Measurements from ENCODE around the gene TMEM150A.
A peak's percentile ranks its signal among the peaks of the same experiment; 100 is the strongest.
"Not testable (repeated sequence)": the region's sequence is repeated elsewhere in the genome, so short reads cannot be mapped to it uniquely, and the experiment has no call there.

Gene TMEM150A

GRCh38 chr2:85560812-85561279 is 41.7 kb downstream of the TMEM150A start:
- H3K79me2 ChIP-seq (ENCODE audit: insufficient read depth, low read length), result peaks cover 50% of the 10 kb centered on the region
- no peaks in the 10 kb centered on the region for H3K9me3 ChIP-seq (ENCODE audit: insufficient read depth, low read depth, low read length)
- H2AFZ ChIP-seq (ENCODE audit: low read length), result peak overlapping the region; percentile 97; the same call in 1 of the 2 replicates
- H3K4me1 ChIP-seq (ENCODE audit: insufficient read depth, low read length, poor library complexity, severe bottlenecking), result peaks cover 15% of the 10 kb centered on the region
- peak overlapping the region; percentile 97 for H3K9ac ChIP-seq (ENCODE audit: low read depth, low read length, poor library complexity, severe bottlenecking)
- TF ChIP-seq CTCF (conservative IDR thresholded peaks at IDR 0.05; ENCODE audit: low read length) (no peak), EZH2phosphoT487 (IDR thresholded peaks at IDR 0.05; ENCODE audit: borderline replicate concordance) (no peak)
- no peaks in the 10 kb centered on the region for H3K27me3 ChIP-seq (ENCODE audit: insufficient read depth, low read length, poor library complexity, severe bottlenecking)
- no peaks in the 10 kb centered on the region for H3K9me2 ChIP-seq (replicated peaks; ENCODE audit: low read depth, low read length)
- H4K20me1 ChIP-seq (ENCODE audit: insufficient read depth, low read length, poor library complexity, severe bottlenecking), result peaks cover 4% of the 10 kb centered on the region
- H3K4me3 ChIP-seq (ENCODE audit: low read length, poor library complexity, severe bottlenecking), result peak overlapping the region; percentile 98
- no peaks in the 10 kb centered on the region for H3K36me3 ChIP-seq (ENCODE audit: insufficient read depth, low read length)
- H3K4me2 ChIP-seq (ENCODE audit: low read depth, low read length, poor library complexity, severe bottlenecking), result peak overlapping the region; percentile 93
- H3F3A ChIP-seq (ENCODE audit: low read depth), result no peaks in the 10 kb centered on the region

GRCh38 chr2:85560403-85560726 is 42.1 kb downstream of the TMEM150A start:
- not testable (repeated sequence) for H3K27me3 ChIP-seq (ENCODE audit: insufficient read depth, low read length, poor library complexity, severe bottlenecking); H3K9me2 ChIP-seq (replicated peaks; ENCODE audit: low read depth, low read length); H3F3A ChIP-seq (ENCODE audit: low read depth); H2AFZ ChIP-seq (ENCODE audit: low read length); H3K9me3 ChIP-seq (ENCODE audit: insufficient read depth, low read depth, low read length); H4K20me1 ChIP-seq (ENCODE audit: insufficient read depth, low read length, poor library complexity, severe bottlenecking); H3K36me3 ChIP-seq (ENCODE audit: insufficient read depth, low read length)
- H3K4me3 ChIP-seq (ENCODE audit: low read length, poor library complexity, severe bottlenecking), result peak overlapping the region; percentile 98
- H3K4me1 ChIP-seq (ENCODE audit: insufficient read depth, low read length, poor library complexity, severe bottlenecking), result peaks cover 15% of the 10 kb centered on the region
- peak overlapping the region; percentile 93 for H3K4me2 ChIP-seq (ENCODE audit: low read depth, low read length, poor library complexity, severe bottlenecking)
- H3K9ac ChIP-seq (ENCODE audit: low read depth, low read length, poor library complexity, severe bottlenecking), result peak overlapping the region; percentile 97
- H3K79me2 ChIP-seq (ENCODE audit: insufficient read depth, low read length), result peaks cover 50% of the 10 kb centered on the region

- H4K20me1 ChIP-seq (ENCODE audit: insufficient read depth, low read length, poor library complexity, severe bottlenecking), result peaks cover 4% of the 10 kb centered on the region
Observed at GRCh38 chr2:85558160-85558559, 44.3 kb downstream of the TMEM150A start.

GRCh38 chr2:85557130-85557529 is 45.4 kb downstream of the TMEM150A start:
- Histone ChIP-seq H3K4me1 (ENCODE audit: insufficient read depth, low read length, poor library complexity, severe bottlenecking) (peaks cover 13% of the 10 kb centered on the region), H3K27me3 (ENCODE audit: insufficient read depth, low read length, poor library complexity, severe bottlenecking) (no peaks in the 10 kb centered on the region), H3K79me2 (ENCODE audit: insufficient read depth, low read length) (peaks cover 50% of the 10 kb centered on the region), H3K9ac (ENCODE audit: low read depth, low read length, poor library complexity, severe bottlenecking) (no peak overlapping the region), H3K36me3 (ENCODE audit: insufficient read depth, low read length) (peaks cover 30% of the 10 kb centered on the region; the same call in 1 of the 2 replicates), H3K9me3 (ENCODE audit: insufficient read depth, low read depth, low read length) (no peaks in the 10 kb centered on the region), H3K4me3 (ENCODE audit: low read length, poor library complexity, severe bottlenecking) (no peak overlapping the region), H3K9me2 (replicated peaks; ENCODE audit: low read depth, low read length) (no peaks in the 10 kb centered on the region), H2AFZ (ENCODE audit: low read length) (no peak overlapping the region), H3F3A (ENCODE audit: low read depth) (no peaks in the 10 kb centered on the region), H3K4me2 (ENCODE audit: low read depth, low read length, poor library complexity, severe bottlenecking) (no peak overlapping the region), H4K20me1 (ENCODE audit: insufficient read depth, low read length, poor library complexity, severe bottlenecking) (peaks cover 4% of the 10 kb centered on the region)
- TF ChIP-seq EZH2phosphoT487 (IDR thresholded peaks at IDR 0.05; ENCODE audit: borderline replicate concordance), result no peak
- TF ChIP-seq CTCF (conservative IDR thresholded peaks at IDR 0.05; ENCODE audit: low read length), result no peak

More at GRCh38 chr2:85558160-85558559, 44.3 kb downstream of the TMEM150A start:
- Histone ChIP-seq H3K4me1 (ENCODE audit: insufficient read depth, low read length, poor library complexity, severe bottlenecking) (peaks cover 13% of the 10 kb centered on the region), H3K4me2 (ENCODE audit: low read depth, low read length, poor library complexity, severe bottlenecking) (no peak overlapping the region), H3K27me3 (ENCODE audit: insufficient read depth, low read length, poor library complexity, severe bottlenecking) (no peaks in the 10 kb centered on the region), H3K36me3 (ENCODE audit: insufficient read depth, low read length) (peaks cover 20% of the 10 kb centered on the region; the same call in 1 of the 2 replicates), H3K4me3 (ENCODE audit: low read length, poor library complexity, severe bottlenecking) (no peak overlapping the region), H3K9me2 (replicated peaks; ENCODE audit: low read depth, low read length) (no peaks in the 10 kb centered on the region), H3K9ac (ENCODE audit: low read depth, low read length, poor library complexity, severe bottlenecking) (no peak overlapping the region), H2AFZ (ENCODE audit: low read length) (no peak overlapping the region), H3K9me3 (ENCODE audit: insufficient read depth, low read depth, low read length) (no peaks in the 10 kb centered on the region), H3F3A (ENCODE audit: low read depth) (no peaks in the 10 kb centered on the region), H3K79me2 (ENCODE audit: insufficient read depth, low read length) (peaks cover 50% of the 10 kb centered on the region)
- no peak for TF ChIP-seq EZH2phosphoT487 (IDR thresholded peaks at IDR 0.05; ENCODE audit: borderline replicate concordance)

Data from Loucy (cell line).